NCI-H128 (cell line): Measurements from ENCODE around the gene QRICH1.

Experiments
- DNase-seq: peaks from one replicate; lab custom pipeline; 2025; ENCODE audit not compliant: unreplicated experiment; lab: John Stamatoyannopoulos, UW

QRICH1 gene

DNA sequence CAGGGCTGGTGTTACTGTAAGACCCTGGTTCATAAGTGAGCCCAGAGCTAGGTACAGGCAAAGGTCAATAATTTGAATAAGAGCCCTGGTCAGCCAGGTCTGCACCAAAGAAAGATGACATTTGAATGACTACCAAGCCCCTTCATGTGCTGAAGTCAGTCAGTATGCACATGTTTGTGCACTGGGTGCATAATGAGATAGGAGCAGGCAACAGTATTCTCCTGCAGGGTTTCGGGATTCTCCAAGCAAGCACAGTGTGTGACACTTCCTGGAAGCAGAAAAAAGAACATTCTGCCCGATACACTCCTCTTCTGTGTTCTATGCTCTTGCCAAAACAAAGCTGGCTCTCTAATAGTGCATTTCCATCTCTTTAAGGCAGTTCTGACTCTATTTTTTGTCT, 59.2 kb downstream of the QRICH1 start:
- DNase-seq, result no peak

- no peak for DNase-seq
Observed at GRCh38 chr3:49032646-49033304, 61.1 kb downstream of the QRICH1 start.

- DNase-seq, result no peak
Observed at GRCh38 chr3:49030321-49030720, 63.5 kb downstream of the QRICH1 start.

DNA sequence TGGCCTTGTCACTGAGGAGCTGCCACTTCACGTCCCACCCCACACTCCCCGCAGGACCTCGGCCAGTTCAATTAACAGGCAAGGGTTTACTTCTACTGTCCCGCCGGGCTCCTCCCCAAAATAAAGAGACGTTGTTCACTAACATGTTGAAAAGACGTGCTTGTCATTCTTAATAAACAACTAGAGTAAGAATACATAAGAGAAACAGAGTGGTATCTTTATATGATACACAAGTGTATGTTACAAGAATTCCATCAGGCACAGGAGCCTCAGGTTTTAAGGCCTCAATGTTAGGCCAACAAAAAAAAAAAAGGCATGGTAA, 64.3 kb downstream of the QRICH1 start:
- DNase-seq, result no peak

DNA sequence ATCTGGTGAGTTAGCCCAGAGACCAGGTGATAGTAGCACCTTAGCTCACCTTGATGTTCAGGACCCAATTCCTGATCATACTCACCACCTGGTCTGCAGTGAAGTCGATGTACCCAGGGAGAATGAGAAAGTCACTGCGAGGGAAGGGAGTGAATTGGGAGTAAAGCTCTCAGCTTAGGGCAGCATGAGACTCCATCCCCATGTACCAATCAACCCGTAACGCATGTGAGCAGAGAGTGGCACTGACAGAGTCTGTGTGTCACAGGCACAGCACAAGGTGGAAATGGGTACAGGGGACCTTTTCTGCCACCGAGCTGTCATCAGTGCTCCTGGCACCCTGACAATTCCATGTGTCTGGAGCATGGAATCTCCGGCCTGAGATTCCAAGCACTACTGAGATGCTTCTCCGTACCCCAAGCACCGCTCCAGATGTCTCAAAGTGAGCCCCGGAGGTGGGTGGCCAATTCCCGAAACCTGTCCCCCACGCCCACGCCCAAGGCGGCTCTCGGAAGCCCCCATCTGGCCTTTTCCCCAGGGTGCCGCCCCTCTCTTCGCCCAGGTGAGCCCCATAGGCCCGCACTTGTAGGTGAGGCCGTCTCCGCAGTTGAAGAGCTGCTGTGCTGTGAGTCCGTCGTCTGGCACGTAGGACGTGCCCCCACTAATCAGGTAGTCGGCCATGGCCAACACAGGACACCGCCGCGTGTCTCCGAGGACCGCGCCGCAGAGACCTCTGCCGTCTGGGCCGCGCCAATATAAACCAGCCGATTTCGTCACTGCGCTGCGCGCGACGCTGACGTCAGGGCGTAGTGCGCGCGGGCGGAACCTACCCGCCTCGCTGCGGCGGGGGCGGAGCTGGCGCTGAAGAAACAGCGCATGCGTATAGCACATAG, 65.0 kb downstream of the QRICH1 start, which contains the start of gene IMPDH2:
IMPDH2 (minus strand) TSS at position 726 of the 890 bp plus-strand sequence; CDS start at position 678, 48 bp downstream.
- DNase-seq, result peak; percentile 85

DNA sequence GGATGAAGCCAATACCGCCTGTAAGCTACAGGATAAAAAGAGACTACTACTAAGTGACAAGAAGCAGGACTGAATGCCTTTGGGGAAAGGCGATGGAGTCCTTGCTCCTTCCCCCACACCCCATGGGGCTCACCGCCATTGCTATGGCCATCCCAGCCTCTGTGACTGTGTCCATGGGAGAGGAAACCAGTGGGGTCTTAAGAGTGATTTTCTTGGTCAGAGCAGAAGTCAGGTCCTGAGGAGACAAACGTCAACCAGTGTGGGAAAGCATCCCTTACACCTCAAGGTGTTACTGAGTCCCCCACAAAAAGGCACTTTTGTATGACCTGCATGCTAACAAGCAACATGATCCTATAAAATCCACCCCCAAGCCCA, 65.6 kb downstream of the QRICH1 start:
- no peak for DNase-seq

DNA sequence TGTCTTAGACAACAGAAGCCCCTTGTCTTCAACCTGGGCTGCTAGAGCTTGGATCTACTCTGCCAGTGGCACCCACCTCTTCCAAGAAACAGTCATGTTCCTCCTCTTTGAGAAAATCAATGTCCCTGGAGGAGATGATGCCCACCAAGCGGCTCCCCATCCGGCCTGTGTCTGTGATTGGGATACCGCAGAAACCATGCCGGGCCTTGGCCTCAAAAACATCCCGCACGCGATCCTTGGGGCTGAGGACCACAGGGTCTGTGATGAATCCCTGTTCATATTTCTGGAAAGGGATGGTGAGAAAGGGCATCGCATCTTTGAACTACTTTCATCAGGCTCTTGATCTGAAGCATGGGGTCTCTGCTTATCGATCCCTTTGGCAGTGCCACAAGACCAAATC, 66.2 kb downstream of the QRICH1 start:
- no peak for DNase-seq

- DNase-seq, result no peak
Observed at GRCh38 chr3:49026536-49026935, 67.3 kb downstream of the QRICH1 start.

DNA sequence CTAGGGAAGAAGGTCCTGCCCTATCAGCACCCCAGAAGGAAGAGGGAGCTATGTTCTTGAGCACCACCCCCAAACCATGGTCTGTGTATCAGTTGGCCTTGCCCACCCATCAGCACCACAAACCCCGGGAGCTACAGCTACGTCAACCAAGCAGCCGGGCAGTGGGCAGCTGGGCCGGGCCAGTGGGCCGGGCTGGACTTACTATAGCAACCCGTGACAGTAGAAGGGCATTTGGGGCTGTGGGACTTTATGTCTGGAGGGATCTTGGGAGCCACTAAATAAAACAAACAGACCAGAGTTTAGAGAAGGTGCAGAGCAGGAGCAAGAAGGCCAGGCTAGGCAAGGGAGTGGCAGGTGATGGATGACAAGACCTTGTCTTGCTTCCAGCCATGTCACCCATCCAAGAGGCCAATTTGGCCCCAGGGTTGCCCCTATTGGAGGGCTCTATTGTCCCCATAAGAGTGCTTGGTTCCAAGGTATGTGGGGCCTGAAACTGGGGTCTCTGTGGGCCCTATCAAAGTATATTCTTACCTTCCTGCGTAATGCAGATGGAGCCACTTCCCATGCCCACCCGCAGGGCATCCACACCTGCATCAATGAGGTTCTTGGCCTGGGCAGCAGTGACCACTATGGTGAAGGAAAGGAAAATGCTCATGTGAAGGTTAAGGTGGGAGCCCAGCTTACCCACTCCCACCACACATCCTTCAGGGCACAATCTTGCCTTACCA, 67.9 kb downstream of the QRICH1 start:
- no peak for DNase-seq

- no peak for DNase-seq
Observed at GRCh38 chr3:49025005-49025792, 68.7 kb downstream of the QRICH1 start.

DNA sequence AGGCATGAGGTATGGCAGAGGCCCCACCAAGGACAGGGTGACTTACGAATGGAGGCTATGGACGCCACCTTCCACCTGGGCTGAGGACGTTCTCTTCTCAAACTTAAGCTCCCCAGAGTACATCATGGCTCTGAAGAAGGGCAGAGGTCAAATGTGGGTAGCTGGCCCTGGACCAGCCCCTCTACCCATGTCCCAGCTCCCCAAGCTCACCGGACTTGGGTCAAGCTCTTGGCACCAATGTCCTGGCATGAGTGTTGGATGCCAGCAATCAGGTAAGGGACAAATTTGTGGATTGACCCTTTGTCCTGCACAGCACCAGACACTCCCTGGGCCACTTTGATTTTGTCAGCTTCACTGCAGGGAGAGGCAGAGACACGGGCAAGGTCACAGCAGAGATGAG, 69.4 kb downstream of the QRICH1 start:
- DNase-seq, result no peak

GRCh38 chr3:49023775-49024174, 70.1 kb downstream of the QRICH1 start:
- no peak for DNase-seq

DNA sequence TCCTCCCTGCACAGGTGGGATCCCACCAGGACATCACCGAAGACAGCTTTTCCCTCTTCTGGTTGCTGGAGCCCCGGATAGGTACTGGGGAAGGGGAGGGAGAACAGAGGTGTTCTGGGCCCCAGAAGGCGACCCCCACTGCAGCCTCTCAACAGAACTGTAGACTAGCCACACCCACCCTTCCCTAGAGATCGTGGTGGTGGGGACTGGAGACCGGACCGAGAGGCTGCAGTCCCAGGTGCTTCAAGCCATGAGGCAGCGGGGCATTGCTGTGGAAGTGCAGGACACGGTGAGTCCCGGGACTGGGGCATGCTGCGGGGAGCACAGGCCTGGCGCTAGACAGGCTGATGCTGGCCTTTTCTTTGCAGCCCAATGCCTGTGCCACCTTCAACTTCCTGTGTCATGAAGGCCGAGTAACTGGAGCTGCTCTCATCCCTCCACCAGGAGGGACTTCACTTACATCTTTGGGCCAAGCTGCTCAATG, 71.1 kb downstream of the QRICH1 start:
- DNase-seq, result no peak

DNA sequence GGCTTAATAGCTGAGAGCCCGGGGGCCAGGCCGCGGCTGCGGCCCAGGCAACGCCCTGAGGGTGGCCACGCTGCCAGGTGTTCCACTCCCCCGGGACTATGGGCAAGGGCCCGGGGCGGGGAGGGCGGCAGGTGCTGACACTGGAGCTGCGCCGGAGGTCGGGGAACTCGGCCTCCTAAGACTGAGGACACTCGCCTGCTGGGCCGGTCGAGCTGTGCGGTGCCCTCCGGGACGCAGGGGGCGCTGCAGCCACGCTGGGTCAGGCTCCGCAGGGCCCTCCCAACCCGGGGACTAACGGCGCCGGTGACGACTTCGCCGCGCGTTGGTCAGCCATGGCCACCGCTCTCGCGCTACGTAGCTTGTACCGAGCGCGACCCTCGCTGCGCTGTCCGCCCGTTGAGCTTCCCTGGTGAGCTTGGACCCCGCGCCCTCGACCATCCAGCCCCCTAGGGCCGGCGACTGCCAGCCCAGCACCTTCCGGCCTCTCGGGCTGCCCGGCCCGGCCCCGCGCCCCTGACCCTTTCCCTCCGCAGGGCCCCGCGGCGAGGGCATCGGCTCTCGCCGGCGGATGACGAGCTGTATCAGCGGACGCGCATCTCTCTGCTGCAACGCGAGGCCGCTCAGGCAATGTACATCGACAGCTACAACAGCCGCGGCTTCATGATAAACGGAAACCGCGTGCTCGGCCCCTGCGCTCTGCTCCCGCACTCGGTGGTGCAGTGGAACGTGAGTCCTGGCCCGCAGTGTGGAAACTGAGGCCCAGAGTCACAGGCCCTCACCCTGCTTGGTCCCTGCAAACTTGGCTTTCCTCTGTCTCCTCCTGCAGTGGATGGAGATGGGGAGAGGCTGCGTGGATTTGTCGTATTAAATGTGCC, 71.8 kb downstream of the QRICH1 start, which contains the start of gene NDUFAF3:
NDUFAF3 (plus strand) TSS at position 309 of the 875 bp plus-strand sequence; CDS start at position 333, 24 bp downstream.
- DNase-seq, result peak; percentile 86

DNA sequence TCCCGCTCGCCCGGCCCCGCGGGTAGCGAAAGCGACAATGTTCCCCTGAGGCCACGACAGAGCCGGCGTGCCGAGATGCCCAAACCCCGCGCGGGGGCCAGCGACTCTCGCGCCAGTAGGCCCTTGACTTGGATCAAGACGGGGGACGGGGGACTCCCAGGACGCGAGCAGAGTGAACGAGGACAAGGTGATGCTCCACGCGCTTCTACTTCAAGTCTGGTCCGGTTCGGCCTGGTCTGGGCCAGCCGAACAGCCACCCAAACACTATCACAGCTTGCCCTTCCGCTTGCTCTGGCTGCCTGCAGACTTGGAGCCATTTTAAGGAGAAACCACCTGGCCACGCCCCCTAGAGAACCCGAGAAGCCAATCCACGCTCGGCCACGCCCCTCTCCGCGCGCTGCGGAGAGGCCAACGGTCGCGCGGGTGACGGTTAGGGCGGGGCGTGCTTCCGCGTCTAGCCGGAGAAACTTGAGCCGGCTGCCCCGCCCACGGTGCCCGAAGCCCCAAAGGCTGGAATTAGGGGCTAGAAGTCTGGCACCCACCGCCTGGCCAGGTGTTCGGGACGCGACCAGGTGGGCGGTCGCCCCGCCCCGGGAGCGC, 72.6 kb downstream of the QRICH1 start:
- peak; percentile 96 for DNase-seq

DNA sequence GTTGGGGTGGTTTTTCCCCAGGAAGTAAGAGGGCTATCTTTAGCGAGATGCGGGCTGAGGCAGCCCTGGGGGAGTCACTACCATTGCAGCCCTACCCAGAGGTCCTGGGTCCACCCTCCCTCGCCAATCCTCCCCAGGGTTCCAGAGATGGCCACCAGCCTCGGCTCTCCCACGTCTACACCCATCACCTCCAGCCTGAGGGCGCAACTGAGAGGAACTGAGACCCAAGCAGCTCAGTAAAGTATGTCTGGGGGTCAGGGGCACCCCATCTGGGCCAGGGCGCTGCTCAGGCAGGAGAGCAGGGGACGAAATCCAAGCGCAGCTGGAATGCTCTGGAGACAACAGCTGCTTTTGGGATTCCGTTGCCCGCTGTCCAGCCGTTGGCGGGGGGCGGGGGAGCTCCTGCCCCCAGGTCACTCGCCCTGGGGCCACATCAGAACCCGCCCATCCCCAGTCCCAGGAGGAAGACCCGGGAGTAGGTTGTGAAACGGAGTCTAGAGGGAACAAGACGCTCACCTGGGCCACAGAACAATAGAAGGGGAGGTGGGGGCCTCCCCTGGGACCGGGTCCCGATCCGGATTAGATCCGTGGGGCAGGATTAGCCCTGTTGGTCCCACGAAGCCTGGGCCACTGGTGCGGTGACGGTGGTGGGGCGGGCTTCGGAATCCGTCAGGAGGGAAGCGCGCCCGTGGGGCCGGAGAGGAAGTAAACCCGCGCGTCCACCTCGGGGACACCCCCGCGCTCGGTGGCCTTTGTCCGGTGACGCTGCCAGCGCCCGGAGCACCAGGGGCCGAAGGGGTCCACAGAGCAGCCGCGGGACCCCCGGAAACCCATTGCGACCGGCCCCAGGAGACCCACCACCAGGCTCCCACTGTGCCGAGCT, 73.3 kb downstream of the QRICH1 start:
- DNase-seq, result no peak

DNA sequence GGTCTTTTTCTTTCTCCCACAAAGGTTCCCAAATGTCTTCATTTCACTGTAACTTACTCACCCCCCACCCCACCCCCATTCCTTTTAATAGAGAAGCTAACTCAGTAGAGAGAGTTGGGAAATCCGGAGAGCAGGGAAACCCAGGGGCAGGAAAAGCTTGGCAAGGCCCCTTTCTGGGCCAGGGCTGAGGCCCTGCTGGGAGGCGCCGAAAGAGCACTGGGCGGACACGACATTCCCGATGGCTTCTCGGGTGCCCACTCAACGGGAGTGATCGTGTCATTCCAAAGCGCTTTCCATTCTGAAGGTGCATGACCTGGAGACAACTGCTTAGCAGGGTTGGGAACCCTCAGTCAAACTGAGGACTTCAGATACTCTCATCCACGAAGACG, 73.9 kb downstream of the QRICH1 start:
- DNase-seq, result no peak

- no peak for DNase-seq
Observed at GRCh38 chr3:49018707-49019006, 75.2 kb downstream of the QRICH1 start.
